HuH-7 (cell line): ENCODE data around the gene SMKR1.
"Not testable (repeated sequence)": the region's sequence is repeated elsewhere in the genome, so short reads cannot be mapped to it uniquely, and the experiment has no call there.

Experiments
- DNase-seq: peaks from one replicate; pipeline ENCODE4 v3.0.0; 2011; ENCODE audit warnings: low spot score

SMKR1 gene

GRCh38 chr7:129501760-129502707 lies at the start of gene SMKR1:
Gene SMKR1, plus strand, starts transcription at chr7:129502531. Its CDS starts 294 bp downstream, at chr7:129502825.
- DNase-seq: peak; percentile 77

DNA sequence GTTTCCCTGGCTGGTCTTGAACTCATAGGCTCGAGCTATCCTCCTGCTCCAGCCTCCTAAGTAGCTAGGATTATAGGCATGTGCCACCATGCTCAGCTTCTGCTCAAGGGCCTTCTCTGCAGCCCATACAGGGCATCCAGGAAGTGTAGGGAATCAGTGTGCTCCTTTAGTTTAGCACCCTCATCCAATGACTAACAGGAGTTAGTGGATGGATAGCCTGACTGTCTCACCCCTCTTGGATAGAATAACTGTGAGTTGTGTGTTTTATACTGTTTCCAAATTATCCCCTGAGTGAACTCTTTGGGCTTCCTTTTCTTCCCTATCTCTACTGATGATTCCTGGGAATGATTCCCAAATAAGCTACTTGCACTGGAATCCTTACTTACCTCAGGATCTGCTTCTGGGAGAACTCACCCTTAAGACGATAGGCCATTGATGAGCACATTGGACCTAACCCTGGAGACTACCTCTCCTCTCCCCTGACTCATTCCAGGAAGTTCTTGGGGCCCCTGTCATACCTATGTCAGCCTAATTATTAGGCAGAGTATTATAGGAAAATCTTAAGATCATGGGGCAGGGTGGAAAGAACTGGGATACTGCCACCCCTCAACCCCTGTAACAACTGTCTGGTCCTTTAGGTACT lies 49.6 kb upstream of the SMKR1 start:
- DNase-seq: no peak

- DNase-seq: no peak
Observed at GRCh38 chr7:129453510-129454248, 48.7 kb upstream of the SMKR1 start.

GRCh38 chr7:129454249-129454551 lies 48.1 kb upstream of the SMKR1 start:
- DNase-seq: no peak

- DNase-seq: no peak
Observed at GRCh38 chr7:129456421-129456820, 45.9 kb upstream of the SMKR1 start.

DNA sequence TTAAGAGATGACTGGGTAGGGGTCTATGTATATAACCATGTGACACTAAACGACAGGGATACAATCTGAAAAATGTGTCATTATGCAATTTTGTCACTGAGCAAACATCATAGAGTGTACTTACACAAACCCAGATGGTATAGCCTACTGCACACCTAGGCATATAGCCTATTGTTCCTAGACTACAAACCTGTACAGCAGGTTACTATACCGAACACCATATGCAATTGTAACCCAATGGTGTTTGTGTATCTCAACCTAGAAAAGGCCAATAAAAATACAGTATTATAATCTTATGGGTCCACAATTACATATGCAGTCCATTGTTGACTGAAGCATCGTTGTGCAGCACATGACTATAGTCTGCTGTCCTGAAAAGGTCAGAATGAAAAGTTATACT lies 45.2 kb upstream of the SMKR1 start:
- no peak for DNase-seq

GRCh38 chr7:129458171-129458570 lies 44.2 kb upstream of the SMKR1 start:
- DNase-seq: no peak

GRCh38 chr7:129461809-129462208 lies 40.5 kb upstream of the SMKR1 start:
- DNase-seq: no peak

DNA sequence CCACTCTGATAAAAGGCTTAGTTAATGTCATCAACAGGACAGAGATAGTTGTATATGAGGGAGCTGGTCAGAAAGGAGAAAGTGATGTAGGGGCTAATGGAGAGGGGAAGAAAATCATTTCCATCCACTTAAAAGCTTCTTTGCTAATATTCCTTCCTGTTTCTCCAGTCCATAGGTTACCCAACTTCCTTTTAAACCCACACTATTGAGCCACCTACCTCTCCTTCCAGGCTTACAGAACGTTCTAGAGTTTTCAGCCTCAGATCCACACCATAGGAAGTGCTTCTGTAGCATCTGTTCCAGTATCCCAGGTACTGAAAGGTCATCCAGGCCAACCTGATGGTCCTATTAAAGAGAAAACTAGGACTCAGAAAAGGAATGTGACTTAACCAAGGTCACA lies 39.9 kb upstream of the SMKR1 start:
- no peak for DNase-seq

DNA sequence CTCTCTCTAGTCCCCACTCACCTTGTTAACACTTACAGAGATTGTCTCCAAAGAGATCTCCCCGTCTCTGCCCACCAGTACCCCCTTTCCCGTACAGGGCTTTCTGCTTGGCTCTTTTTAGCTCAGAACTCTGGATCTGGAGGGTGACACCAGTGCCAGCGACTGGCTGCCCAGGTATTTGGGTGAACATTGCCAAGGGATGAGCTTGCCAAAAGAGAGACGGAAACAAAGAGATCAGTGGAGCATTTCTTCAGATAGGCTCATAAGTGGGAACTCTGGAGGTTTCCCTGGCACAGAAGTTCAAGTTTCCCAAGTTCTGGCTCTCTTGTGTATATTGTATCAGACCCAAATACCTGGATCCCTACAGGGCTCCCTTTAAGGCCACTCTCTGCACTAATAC lies 38.1 kb upstream of the SMKR1 start:
- DNase-seq: no peak

DNA sequence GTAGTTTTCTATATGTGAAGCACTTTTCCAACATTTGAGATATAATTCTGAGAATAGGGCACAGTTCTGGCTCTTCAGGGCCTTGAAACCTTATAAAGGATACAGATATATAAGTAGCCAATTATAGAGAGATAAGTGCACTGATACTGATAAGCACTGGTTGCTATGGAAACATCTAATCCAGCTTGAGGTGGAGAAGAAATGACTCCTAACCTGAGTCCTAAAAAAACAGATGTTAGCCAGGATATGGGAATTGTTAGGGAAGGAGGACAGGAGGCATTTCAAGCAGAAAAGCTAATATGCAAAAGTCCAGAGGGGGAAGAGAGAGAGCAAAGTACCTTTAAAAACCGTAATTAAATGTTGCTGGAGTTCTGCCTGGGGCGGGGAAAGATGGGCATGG lies 37.3 kb upstream of the SMKR1 start:
- no peak for DNase-seq

- no peak for DNase-seq
Observed at GRCh38 chr7:129466796-129467195, 35.5 kb upstream of the SMKR1 start.

- DNase-seq: no peak
Observed at GRCh38 chr7:129468087-129468486, 34.2 kb upstream of the SMKR1 start.

- DNase-seq: no peak
Observed at GRCh38 chr7:129468547-129468946, 33.8 kb upstream of the SMKR1 start.

GRCh38 chr7:129469930-129470329 lies 32.4 kb upstream of the SMKR1 start:
- no peak for DNase-seq

DNA sequence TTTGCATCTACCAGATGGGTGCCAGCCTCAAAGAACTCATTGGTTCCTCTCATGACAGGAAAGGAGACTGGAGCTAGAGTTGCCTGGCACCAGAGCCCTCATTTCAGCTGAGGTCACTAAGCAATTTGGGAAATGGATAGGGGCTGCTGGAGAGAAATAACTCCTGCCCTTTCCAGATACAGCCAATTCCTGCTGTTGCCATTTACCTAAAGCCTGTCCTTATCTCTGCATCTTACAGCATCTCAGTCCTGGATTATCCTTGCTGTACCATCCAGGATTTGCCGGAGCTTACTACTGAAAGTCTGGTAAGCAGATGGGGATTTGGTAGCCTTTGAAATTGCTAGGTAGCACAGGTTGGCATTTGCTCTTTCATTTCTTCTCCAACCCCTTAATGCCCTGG lies 31.9 kb upstream of the SMKR1 start:
- DNase-seq: no peak

DNA sequence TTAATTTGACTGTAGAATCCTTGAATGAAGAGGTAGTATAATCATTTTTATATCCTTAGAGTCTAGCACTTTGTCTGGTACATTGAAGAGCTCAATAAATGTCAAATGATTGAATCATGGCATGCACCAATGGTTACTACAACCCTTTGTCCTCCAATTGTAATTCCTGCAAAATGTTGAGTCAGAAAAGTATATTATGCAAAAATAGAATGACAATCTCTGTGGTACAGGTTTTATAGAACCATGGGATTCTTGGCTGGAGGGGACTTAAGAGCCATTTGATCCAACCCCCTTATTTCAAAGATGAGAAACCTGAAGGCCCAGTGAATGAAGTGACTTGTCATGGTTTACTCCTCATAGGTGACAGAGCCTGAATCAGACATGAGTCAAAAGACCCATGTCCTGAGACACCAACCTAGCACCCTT lies 30.9 kb upstream of the SMKR1 start:
- DNase-seq: no peak

- not testable (repeated sequence) for DNase-seq
Observed at GRCh38 chr7:129475931-129476330, 26.4 kb upstream of the SMKR1 start.

GRCh38 chr7:129476398-129476797 lies 25.9 kb upstream of the SMKR1 start:
- not testable (repeated sequence) for DNase-seq

DNA sequence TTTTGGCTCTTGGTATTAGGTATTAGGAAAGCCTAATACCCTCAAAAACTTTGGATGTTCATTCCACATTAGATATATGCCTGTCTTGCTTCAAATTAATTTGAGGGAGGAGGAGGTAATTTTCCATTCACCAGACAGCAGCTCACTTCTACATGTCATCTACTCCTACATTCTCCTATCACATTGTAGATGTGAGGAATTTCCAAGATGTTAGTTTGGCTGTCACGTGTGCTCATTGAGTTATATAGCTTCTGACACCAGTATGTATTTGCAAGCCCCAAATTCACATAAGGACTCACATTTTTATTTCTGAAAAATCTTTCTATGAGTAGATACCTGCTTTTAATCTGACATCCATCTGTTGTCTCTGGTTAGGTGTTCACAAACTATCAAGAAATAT lies 22.5 kb upstream of the SMKR1 start:
- no peak for DNase-seq

DNA sequence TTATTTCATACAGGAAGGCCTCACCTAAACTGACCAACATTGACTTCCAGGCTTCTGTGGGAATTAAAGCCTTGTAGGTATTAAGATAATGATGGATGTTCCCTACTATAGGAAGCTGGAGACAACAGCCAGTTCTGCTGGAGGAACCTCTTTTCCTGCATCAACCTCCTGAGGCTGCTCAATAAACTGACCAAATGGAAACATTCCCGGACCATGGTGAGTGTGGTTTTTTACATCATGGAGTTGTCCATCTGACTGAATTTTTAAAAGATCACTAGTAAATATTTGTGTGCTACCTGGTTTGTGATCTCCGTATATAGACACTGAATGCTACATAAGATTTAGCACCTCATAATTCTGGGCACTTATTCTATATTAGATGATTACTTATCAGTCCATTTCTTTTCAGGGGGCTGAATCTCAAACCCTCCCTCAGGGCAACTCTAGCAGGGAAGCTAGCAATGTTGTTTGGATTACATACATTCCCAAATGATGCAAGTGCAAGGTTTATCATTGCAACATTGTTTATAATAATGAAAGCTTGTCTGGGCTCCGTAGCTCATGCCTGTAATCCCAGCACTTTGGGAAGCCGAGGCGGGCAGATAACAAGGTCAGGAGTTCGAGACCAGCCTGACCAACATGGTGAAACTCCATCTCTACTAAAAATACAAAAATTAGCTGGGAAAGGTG lies 21.5 kb upstream of the SMKR1 start:
- no peak for DNase-seq

GRCh38 chr7:129481376-129481775 lies 21.0 kb upstream of the SMKR1 start:
- DNase-seq: not testable (repeated sequence)
